Measurements from ENCODE around the gene KRT79.

The KRT79 gene

GRCh38 chr12:52874573-52875435 is 40.7 kb upstream of the KRT79 start:
- DNase-seq (ENCODE audit: low read depth), result no peak
- peak overlapping the region; percentile 39 for H3K4me3 ChIP-seq (ENCODE audit: low read depth, low read length)
- no peak for TF ChIP-seq CTCF (IDR thresholded peaks at IDR 0.05; ENCODE audit: low read depth, low read length, missing control alignments)

- peak overlapping the region; percentile 46 for H3K4me3 ChIP-seq (ENCODE audit: low read depth, low read length)
- TF ChIP-seq CTCF (IDR thresholded peaks at IDR 0.05; ENCODE audit: low read depth, low read length, missing control alignments), result no peak
- no peak for DNase-seq (ENCODE audit: low read depth)
Measured at GRCh38 chr12:52873832-52874572, 39.9 kb upstream of the KRT79 start.

DNA sequence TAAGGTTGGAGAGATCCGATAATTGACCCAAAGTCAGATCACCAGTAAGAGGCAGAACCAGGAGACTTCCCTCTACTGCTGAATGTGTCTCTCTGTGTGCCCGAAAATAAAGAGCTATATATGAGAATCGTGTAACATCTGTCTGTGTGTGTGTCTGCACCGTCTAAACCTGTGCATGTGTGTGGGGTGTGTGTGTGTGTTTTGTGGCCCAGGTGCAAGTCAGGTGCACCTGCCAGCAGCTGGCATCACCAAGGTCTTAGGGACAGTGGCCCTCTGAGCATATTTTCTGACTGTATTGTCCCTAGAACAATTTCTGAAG is 39.4 kb upstream of the KRT79 start:
- peak overlapping the region; percentile 46; the same call in 1 of the 2 replicates for H3K4me3 ChIP-seq (ENCODE audit: low read depth, low read length)
- no peak for TF ChIP-seq CTCF (IDR thresholded peaks at IDR 0.05; ENCODE audit: low read depth, low read length, missing control alignments)
- DNase-seq (ENCODE audit: low read depth), result no peak

GRCh38 chr12:52872644-52873389 is 38.7 kb upstream of the KRT79 start:
- DNase-seq (ENCODE audit: low read depth), result no peak
- TF ChIP-seq CTCF (IDR thresholded peaks at IDR 0.05; ENCODE audit: low read depth, low read length, missing control alignments), result no peak
- no peak overlapping the region for H3K4me3 ChIP-seq (ENCODE audit: low read depth, low read length)

GRCh38 chr12:52871291-52872039 is 37.4 kb upstream of the KRT79 start:
- H3K4me3 ChIP-seq (ENCODE audit: low read depth, low read length), result no peak overlapping the region
- TF ChIP-seq CTCF (IDR thresholded peaks at IDR 0.05; ENCODE audit: low read depth, low read length, missing control alignments), result no peak
- no peak for DNase-seq (ENCODE audit: low read depth)

All from GM12864 (cell line).